Stomach (tissue), 9 donors: ENCODE data around the gene MRPL40. TPM values are rescaled to one million over a fixed set of nuclear protein-coding genes. Genes with fewer than 3 reads are reported as not detected.

ENCODE experiments used
- DNase-seq, 2 donors: peaks; one replicate each; pipeline versions ENCODE4 v3.0.0 to v3.0.0-alpha.2; 2013 to 2019
- H3K27ac ChIP-seq, 5 donors: fragments of 200-600 bp in 4 of 5; sonication (generic) in 4 of 5; one replicate each; pipeline ENCODE4 v1.5.1; 2013 to 2019; ENCODE audit warnings: mild to moderate bottlenecking in 1 of 5, moderate library complexity in 1 of 5
- H3K27me3 ChIP-seq, 3 donors: fragments of 200-600 bp; sonication (generic); one replicate each; pipeline ENCODE4 v1.5.1; 2017 to 2019; ENCODE audit warnings: mixed run types in 1 of 3
- H3K36me3 ChIP-seq, 4 donors: fragments of 200-600 bp; sonication (generic); 1 replicate in 3 of 4; 2 replicates in 1 of 4; pipeline ENCODE4 v1.5.1; 2016 to 2019
- H3K4me1 ChIP-seq, 4 donors: fragments of 200-600 bp; sonication (generic); one replicate each; pipeline ENCODE4 v1.5.1; 2016 to 2019
- H3K4me3 ChIP-seq, 4 donors: fragments of 200-600 bp; sonication (generic) in 3 of 4; one replicate each; pipeline ENCODE4 v1.5.1; 2016 to 2019; ENCODE audit warnings: mild to moderate bottlenecking in 1 of 4
- H3K9me3 ChIP-seq, 4 donors: fragments of 200-600 bp; sonication (generic); one replicate each; pipeline ENCODE4 v1.5.1; 2016 to 2019
- CTCF ChIP-seq, 7 experiments: fragments of 450-650 bp in 4 of 7; fragments of 200-600 bp in 3 of 7; sonication (generic) in 3 of 7; IDR thresholded peaks; one replicate each; pipeline ENCODE4 v1.5.1; 2016 to 2019; ENCODE audit warnings: antibody characterized with exemption in 7 of 7, control low read depth in 2 of 7, mild to moderate bottlenecking in 1 of 7
- EP300 ChIP-seq: sonication (generic); formaldehyde crosslinking; IDR thresholded peaks from one replicate; pipeline ENCODE4 v1.6.1; 2017; ENCODE audit warnings: antibody characterized with exemption
- POLR2A ChIP-seq, 4 donors: fragments of 450-650 bp; IDR thresholded peaks; one replicate each; pipeline ENCODE4 v1.6.1; 2016; ENCODE audit warnings: antibody characterized with exemption in 4 of 4, control low read depth in 2 of 4, mild to moderate bottlenecking in 1 of 4, moderate library complexity in 1 of 4
- POLR2AphosphoS5 ChIP-seq, 3 donors: sonication (generic); formaldehyde crosslinking; IDR thresholded peaks; one replicate each; pipeline ENCODE4 v1.6.1; 2016; ENCODE audit warnings: antibody characterized with exemption in 3 of 3
- WGBS, 5 donors: extraction: QIAGEN DNeasy Blood & Tissue Kit in 3 of 5; methylation state at CpG; one replicate each; pipeline versions ENCODE4 v1.1.5 to v1.1.7; 2013 to 2018; 5-methylcytosine and 5-hydroxymethylcytosine counted together
- intact Hi-C: fragments of 100-400 bp; cut with DNase I; formaldehyde crosslinking; loops from one replicate; pipeline ENCODE4 v1.15.1; 2023; ENCODE audit warnings: low total_unique reads
- polyA plus RNA-seq, 3 donors: library from polyadenylated mRNA; stranded (reverse); fragments of 200-250 nt; gene quantifications; one replicate each; pipeline ENCODE4 v1.2.3, GENCODE V29; 2013
- total RNA-seq, 5 donors: library from RNA; depleted of rRNA; stranded (reverse); fragments of >200 nt; gene quantifications; one replicate each; pipeline versions ENCODE4 v1.1.0 to v1.2.3, GENCODE V29; 2014 to 2016
- donor health status: healthy with polysubstance abuse.
- donor health status: Bipolar disorder and iron deficiency.
- donor health status: healthy.

MRPL40 gene
- total and polyA plus RNA-seq, 8 donors, result 2.3 to 61.1 (median 23.3) TPM

GRCh38 chr22:19478901-19479354, 46.6 kb downstream of the MRPL40 start, which contains the start of gene UFD1:
UFD1 (minus strand) TSS chr22:19479193; CDS start chr22:19479085, 108 bp downstream.
- Histone ChIP-seq H3K27ac (peak within 1 kb of the TSS; percentile 91 to 98 (median 95)), H3K4me1 (peaks cover 12 to 45% (median 33%) of the 10 kb centered on the region in 4 donors), H3K36me3 (peaks cover 9 to 22% (median 16%) of the 10 kb centered on the region in 4 donors), H3K27me3 (no peaks in the 10 kb centered on the region), H3K9me3 (no peaks in the 10 kb centered on the region), H3K4me3 (peak within 1 kb of the TSS; percentile 66 to 97 (median 84))
- WGBS, 5 donors, result 0 to 2% (median 0%) methylated on average over 16 to 42 of the region's 42 CpGs
- TF ChIP-seq EP300 (no peak), POLR2A (IDR thresholded peaks at IDR 0.05) (peak in 1 of 4 donors; percentile 19), CTCF (IDR thresholded peaks at IDR 0.05) (no peak), POLR2AphosphoS5 (IDR thresholded peaks at IDR 0.05) (peak; percentile 14 to 79 (median 57))
- DNase-seq, result peak; percentile 81 to 93
- intact Hi-C loops, result loop anchor here (5.0 kb wide), 1 partner anchor 47 kb away; the partner anchor contains the start of genes HIRA and MRPL40

DNA sequence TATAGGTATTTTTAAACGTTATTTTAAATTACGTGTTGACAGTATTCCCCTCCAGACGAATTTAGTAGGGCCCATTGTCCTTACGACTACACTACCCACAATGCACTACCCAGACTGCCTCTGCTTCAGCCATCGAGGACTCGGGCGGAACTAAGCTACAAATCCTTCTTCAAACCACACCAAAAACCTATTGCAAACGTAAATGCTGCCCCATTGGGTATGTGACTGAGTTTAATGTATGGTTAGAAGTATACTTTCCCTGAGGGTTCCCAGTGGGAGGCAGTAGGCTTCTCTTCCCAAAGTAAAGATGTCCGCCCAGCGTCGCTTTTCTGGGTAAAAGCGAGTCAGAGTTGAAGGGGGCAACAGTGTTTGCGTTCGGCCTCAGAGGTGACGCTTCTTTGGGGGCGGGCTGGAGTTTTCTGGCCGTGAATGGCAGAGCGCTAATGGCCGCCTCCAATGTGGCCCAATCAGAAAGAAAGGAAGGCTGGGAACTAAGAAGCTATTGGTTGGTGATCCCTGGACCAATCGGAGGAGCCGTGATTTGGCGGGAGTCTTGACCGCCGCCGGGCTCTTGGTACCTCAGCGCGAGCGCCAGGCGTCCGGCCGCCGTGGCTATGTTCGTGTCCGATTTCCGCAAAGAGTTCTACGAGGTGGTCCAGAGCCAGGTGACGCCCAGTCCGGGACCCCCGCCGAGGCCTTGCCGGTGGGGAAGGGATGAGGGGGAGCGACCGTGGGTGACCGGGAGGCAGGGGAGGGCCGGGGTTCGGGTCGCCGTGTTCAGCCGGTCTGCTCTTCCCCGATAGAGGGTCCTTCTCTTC, 47.2 kb downstream of the MRPL40 start, which contains the start of gene CDC45:
Gene CDC45 (plus strand): TSS at position 566 of the 818 bp plus-strand sequence. CDS start 49 bp downstream, at position 615.
- peak; percentile 95 to 99 for DNase-seq
- TF ChIP-seq EP300 (no peak), CTCF (IDR thresholded peaks at IDR 0.05) (peak in 1 of 7 experiments; percentile 13), POLR2AphosphoS5 (IDR thresholded peaks at IDR 0.05) (peak in 2 of 3 donors; percentile 1 to 17)
- peaks cover 4 to 15% (median 9%) of the 10 kb centered on the region in 4 donors for H3K36me3 ChIP-seq
- no peaks in the 10 kb centered on the region for H3K9me3 ChIP-seq
- peaks cover 12 to 45% (median 33%) of the 10 kb centered on the region in 4 donors for H3K4me1 ChIP-seq
- H3K4me3 ChIP-seq, result peak within 1 kb of the TSS; percentile 66 to 97 (median 84)
- peak within 1 kb of the TSS; percentile 91 to 98 (median 95) for H3K27ac ChIP-seq
- no peaks in the 10 kb centered on the region for H3K27me3 ChIP-seq
- 0 to 1% (median 1%) methylated on average over 41 to 50 of the region's 50 CpGs for WGBS, 5 donors
- intact Hi-C loops, result loop anchor here (5.0 kb wide), 1 partner anchor 47 kb away; the partner anchor contains the start of genes HIRA and MRPL40

- Histone ChIP-seq H3K27ac (peak overlapping the region in 2 of 5 donors; percentile 92 to 95), H3K9me3 (no peaks in the 10 kb centered on the region), H3K36me3 (peaks cover 0 to 9% (median 4%) of the 10 kb centered on the region in 4 donors), H3K27me3 (no peaks in the 10 kb centered on the region), H3K4me3 (peak overlapping the region; percentile 66 to 97 (median 84)), H3K4me1 (peaks cover 12 to 44% (median 30%) of the 10 kb centered on the region in 4 donors)
- WGBS, 5 donors, result 1 to 2% (median 1%) methylated on average over 15 of the region's 15 CpGs
- intact Hi-C loops, result no loop called here
- TF ChIP-seq POLR2AphosphoS5 (IDR thresholded peaks at IDR 0.05) (no peak), EP300 (no peak), CTCF (IDR thresholded peaks at IDR 0.05) (no peak)
- DNase-seq, result no peak
Observed at GRCh38 chr22:19480173-19480568, 47.8 kb downstream of the MRPL40 start.

- Histone ChIP-seq H3K36me3 (peaks cover 0 to 5% (median 2%) of the 10 kb centered on the region in 4 donors), H3K9me3 (no peaks in the 10 kb centered on the region), H3K27ac (no peak overlapping the region), H3K4me1 (peaks cover 12 to 37% (median 26%) of the 10 kb centered on the region in 4 donors), H3K27me3 (no peaks in the 10 kb centered on the region), H3K4me3 (peak overlapping the region in 1 of 4 donors; percentile 83)
- DNase-seq, result no peak
- 52 to 66% (median 61%) methylated on average over 10 of the region's 10 CpGs for WGBS, 5 donors
- TF ChIP-seq EP300 (no peak), POLR2AphosphoS5 (IDR thresholded peaks at IDR 0.05) (no peak)
- intact Hi-C loops, result no loop called here
Observed at GRCh38 chr22:19480789-19481188, 48.4 kb downstream of the MRPL40 start.
